ENCODE data around the gene REXO5. TPM values are rescaled to one million over a fixed set of nuclear protein-coding genes. Genes with fewer than 3 reads are reported as not detected.

The REXO5 gene
- total RNA-seq, 1 donor from 2014 or later: 5.9 TPM

DNA sequence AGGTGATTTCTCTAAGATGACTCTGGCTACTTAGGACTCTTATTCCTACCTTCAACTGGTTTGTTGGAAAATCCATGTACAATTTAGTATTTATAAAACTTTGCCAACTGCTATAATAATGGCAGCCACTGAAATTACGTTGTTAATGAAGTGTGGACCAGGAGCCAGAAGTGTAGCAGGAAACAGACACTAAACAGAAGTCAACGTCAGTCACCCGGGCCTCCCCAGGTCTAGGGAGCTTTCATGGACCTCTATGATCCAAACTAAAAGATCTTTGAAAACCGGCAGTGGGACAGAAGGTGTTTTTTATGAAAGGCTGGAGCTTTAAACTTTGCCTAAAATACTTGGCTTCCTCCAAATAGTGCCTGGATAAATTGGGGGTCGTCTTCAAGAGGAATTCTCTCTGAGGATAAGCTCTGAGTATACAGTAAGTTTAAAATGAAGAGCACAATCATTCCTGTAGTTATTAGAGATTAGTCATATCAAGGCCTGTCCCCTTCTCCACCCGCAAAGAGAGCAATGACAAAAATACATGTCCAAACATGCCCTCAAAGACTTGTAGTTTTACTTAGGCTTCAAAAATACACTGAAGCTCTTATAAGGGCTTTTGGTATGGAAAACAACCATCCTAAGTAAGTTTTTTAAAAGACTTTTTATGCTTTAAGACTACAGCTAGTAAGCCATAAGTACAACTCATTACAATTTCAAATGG is 59.2 kb downstream of the REXO5 start:
- no peak for DNase-seq
- TF ChIP-seq, protein P1, sequence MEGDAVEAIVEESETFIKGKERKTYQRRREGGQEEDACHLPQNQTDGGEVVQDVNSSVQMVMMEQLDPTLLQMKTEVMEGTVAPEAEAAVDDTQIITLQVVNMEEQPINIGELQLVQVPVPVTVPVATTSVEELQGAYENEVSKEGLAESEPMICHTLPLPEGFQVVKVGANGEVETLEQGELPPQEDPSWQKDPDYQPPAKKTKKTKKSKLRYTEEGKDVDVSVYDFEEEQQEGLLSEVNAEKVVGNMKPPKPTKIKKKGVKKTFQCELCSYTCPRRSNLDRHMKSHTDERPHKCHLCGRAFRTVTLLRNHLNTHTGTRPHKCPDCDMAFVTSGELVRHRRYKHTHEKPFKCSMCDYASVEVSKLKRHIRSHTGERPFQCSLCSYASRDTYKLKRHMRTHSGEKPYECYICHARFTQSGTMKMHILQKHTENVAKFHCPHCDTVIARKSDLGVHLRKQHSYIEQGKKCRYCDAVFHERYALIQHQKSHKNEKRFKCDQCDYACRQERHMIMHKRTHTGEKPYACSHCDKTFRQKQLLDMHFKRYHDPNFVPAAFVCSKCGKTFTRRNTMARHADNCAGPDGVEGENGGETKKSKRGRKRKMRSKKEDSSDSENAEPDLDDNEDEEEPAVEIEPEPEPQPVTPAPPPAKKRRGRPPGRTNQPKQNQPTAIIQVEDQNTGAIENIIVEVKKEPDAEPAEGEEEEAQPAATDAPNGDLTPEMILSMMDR (IDR thresholded peaks at IDR 0.05; ENCODE audit: partially characterized antibody, unreplicated experiment): no peak
- H3K27ac Mint-ChIP-seq (ENCODE audit: unreplicated experiment): peak overlapping the region; percentile 80
- no peak overlapping the region for H3K4me3 Mint-ChIP-seq (ENCODE audit: unreplicated experiment)
- no peaks in the 10 kb centered on the region for H3K36me3 Mint-ChIP-seq (ENCODE audit: unreplicated experiment)
- H3K4me1 Mint-ChIP-seq (ENCODE audit: low read depth, unreplicated experiment): peaks cover 32% of the 10 kb centered on the region
- H3K9me3 Mint-ChIP-seq (ENCODE audit: unreplicated experiment): peaks cover 1% of the 10 kb centered on the region
- peaks cover 3% of the 10 kb centered on the region for H3K27me3 Mint-ChIP-seq (ENCODE audit: unreplicated experiment)

DNA sequence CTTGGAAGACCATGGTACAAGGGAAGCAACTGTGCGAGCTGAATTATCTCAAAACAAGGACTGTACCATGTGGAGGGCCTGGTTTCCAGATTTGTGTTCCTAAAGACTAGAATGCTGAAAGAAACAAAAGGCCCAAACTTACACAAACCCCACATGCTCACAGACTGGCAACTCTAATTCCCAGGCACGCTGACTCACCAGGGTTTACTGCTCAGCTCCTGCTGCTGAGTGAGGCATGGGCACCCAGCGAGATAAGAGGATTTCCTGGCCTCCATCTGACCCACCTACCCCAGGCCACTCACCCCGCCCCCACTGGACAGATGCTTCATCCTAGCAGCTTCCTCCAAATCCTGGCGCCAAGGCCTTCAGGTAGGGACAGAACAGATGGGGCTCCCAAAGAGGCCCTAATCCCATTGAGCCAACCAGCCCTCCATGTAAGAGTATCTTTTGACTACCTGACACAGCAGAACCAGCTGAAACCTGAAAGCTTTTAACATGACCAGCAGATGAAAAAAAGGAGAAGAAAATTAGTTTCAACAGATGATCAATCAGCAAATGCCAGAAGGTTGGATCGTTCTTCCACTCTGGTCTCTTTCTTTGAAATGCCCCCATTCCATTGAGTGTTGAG is 59.9 kb downstream of the REXO5 start:
- Mint-ChIP-seq H3K27ac (ENCODE audit: unreplicated experiment) (peak overlapping the region; percentile 80), H3K36me3 (ENCODE audit: unreplicated experiment) (no peaks in the 10 kb centered on the region), H3K27me3 (ENCODE audit: unreplicated experiment) (peaks cover 3% of the 10 kb centered on the region), H3K4me1 (ENCODE audit: low read depth, unreplicated experiment) (peaks cover 35% of the 10 kb centered on the region), H3K4me3 (ENCODE audit: unreplicated experiment) (no peak overlapping the region), H3K9me3 (ENCODE audit: unreplicated experiment) (peaks cover 1% of the 10 kb centered on the region)
- TF ChIP-seq, protein P1 (IDR thresholded peaks at IDR 0.05; ENCODE audit: partially characterized antibody, unreplicated experiment): no peak
- DNase-seq: peak; percentile 52

DNA sequence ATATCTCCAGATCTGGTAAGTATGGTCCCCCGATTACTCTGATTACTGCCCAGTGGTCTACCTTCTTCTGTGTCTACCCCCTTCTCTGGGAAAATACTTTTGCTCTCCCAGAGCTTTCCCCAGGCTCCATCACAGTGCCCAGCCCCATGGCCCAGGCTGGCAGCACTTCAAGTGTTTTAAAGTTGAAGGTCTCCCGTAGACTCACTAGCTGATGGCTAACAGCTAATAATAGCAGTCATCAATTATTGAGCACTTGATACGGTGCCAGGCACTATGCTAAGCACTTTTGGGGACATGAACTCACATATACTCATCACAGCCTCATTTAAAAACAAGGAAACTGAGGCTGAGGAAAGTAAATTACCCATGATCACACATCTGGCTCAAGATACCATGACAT is 60.5 kb downstream of the REXO5 start:
- no peak overlapping the region for H3K4me3 Mint-ChIP-seq (ENCODE audit: unreplicated experiment)
- TF ChIP-seq, protein P1 (IDR thresholded peaks at IDR 0.05; ENCODE audit: partially characterized antibody, unreplicated experiment): no peak
- peaks cover 1% of the 10 kb centered on the region for H3K9me3 Mint-ChIP-seq (ENCODE audit: unreplicated experiment)
- DNase-seq: no peak
- peak overlapping the region; percentile 80 for H3K27ac Mint-ChIP-seq (ENCODE audit: unreplicated experiment)
- peaks cover 34% of the 10 kb centered on the region for H3K4me1 Mint-ChIP-seq (ENCODE audit: low read depth, unreplicated experiment)
- H3K36me3 Mint-ChIP-seq (ENCODE audit: unreplicated experiment): no peaks in the 10 kb centered on the region
- H3K27me3 Mint-ChIP-seq (ENCODE audit: unreplicated experiment): peaks cover 3% of the 10 kb centered on the region

DNA sequence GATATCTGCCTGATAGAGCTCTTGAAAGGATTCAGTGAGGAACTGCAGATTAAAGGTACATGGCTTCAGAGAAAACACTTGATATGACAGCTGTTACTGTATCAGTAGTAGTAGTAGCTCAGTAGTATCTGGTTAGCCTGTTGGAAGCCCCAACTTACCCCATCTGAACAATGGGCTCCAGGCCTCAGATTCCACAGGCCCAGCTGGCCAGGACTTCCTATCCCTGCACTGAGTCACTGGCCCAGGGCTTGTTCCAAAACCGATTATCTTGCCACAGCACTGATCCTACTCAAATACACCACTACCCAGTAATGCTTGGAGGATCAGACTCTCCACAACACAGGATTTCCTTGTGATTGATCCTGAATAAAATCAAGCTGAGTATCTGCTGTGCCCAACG is 61.3 kb downstream of the REXO5 start:
- Mint-ChIP-seq H3K27ac (ENCODE audit: unreplicated experiment) (no peak overlapping the region), H3K9me3 (ENCODE audit: unreplicated experiment) (no peaks in the 10 kb centered on the region), H3K4me1 (ENCODE audit: low read depth, unreplicated experiment) (peaks cover 37% of the 10 kb centered on the region), H3K4me3 (ENCODE audit: unreplicated experiment) (no peak overlapping the region), H3K36me3 (ENCODE audit: unreplicated experiment) (no peaks in the 10 kb centered on the region), H3K27me3 (ENCODE audit: unreplicated experiment) (peaks cover 3% of the 10 kb centered on the region)
- TF ChIP-seq, protein P1 (IDR thresholded peaks at IDR 0.05; ENCODE audit: partially characterized antibody, unreplicated experiment): no peak
- no peak for DNase-seq

DNA sequence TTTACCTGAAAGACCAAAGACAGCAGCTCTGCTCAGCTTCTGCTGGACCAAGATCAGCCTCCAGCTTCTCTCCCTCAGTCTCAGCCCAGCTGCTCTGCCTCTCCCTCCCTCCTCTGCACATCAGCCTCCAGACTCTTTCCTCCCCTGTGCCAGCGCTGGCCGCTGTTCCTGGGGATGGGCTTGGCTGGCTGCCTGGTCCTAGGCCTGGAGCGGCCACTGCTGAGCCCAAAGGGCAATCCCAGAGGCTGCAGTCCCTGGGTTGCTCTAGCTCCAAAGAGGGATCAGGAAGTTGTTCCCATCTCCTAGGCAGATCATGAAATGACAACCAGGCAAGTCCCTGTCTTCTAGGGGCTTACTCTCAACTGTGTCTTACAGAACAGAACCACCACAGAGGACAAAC is 62.6 kb downstream of the REXO5 start:
- peak; percentile 28 for DNase-seq
- TF ChIP-seq, protein P1 (IDR thresholded peaks at IDR 0.05; ENCODE audit: partially characterized antibody, unreplicated experiment): no peak
- Mint-ChIP-seq H3K4me1 (ENCODE audit: low read depth, unreplicated experiment) (peaks cover 41% of the 10 kb centered on the region), H3K9me3 (ENCODE audit: unreplicated experiment) (no peaks in the 10 kb centered on the region), H3K27me3 (ENCODE audit: unreplicated experiment) (peaks cover 3% of the 10 kb centered on the region), H3K4me3 (ENCODE audit: unreplicated experiment) (no peak overlapping the region), H3K36me3 (ENCODE audit: unreplicated experiment) (no peaks in the 10 kb centered on the region), H3K27ac (ENCODE audit: unreplicated experiment) (no peak overlapping the region)

Data from glutamatergic neuron (in vitro differentiated cells).